ENCODE data around the gene HSPH1.
"Not testable (repeated sequence)": the region's sequence is repeated elsewhere in the genome, so short reads cannot be mapped to it uniquely, and the experiment has no call there.

Gene HSPH1

DNA sequence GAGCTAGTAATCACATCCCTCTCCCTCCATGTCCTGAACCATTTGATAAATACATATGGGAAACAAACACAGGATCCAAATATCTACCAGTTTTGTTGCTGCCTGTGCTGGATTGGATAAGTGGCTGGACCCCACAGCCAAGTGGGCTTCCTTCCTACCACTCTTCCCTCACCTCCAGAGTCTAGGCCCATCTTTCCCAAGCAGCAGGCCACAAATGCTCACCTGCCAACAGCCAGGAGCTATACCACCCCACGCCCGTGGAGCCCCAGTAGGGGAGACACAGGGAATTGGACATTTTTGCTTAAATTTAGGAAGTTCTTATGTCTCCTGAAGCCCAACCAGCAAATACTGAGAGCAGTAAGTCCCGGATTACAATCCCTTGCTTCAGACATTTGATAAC is 55.8 kb downstream of the HSPH1 start:
- in situ Hi-C loops (cut with MboI; ENCODE audit: low pct_unique_long_range_greater_than_20kb, low sequenced_read_pairs): no loop called here

DNA sequence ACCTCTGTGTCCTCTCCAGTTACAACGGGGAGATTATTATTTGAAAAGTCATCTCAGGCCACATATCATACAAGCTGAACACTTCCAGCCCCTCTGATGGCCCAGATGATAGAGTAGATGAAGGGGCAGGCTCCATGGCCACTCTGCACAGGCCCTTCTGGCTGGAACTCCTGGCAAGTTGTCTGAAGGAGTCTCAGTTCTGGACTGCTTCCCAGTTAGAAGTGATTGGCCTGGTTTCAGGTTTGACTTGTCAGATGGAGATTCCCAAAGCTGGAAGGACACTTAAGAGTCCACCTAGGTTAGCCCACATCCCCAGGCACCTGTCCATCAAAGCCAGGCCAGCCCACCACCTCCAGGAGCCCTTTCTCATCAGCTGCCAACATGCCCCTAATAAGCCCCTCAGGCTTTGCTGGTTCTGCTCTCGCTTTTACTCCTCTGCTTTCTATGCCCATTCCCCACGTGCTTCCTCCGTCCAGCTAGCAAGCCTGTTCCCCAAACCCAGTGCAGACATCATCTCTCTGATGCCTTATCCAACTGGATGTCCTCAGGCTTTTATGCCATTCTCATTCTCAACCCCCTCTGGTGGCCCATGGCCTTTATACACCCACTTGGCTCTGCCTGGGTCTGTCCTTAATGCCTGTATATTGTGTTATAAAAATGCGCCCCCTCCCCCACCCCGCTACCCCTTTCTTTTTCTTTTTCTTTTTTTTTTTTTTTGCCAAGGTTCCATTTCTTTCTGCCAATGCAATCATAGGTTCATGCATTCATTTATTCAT is 56.5 kb downstream of the HSPH1 start:
- DNase-seq: no peak
- in situ Hi-C loops (cut with MboI; ENCODE audit: low pct_unique_long_range_greater_than_20kb, low sequenced_read_pairs): no loop called here

More for the DNA sequence above, 55.8 kb downstream of the HSPH1 start:
- no peak for DNase-seq

DNA sequence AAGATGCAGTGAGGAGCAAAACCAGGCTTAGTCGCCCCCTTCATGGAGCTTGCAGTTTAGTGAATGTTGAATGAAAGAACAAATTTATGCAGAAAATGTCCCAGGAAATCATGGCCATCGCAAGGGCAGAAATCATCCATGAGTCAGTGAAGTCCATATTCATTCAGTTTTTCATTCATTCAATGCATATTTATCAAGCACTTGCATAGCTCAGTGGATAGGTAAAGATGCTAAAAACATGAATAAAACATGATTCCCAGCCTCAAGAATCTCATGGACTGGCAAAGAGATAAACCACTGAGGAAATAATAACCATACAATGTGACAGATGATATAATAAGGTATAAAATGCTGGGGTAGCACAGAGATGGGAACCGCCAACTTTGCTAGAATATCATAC is 58.8 kb downstream of the HSPH1 start:
- no peak for DNase-seq
- in situ Hi-C loops (cut with MboI; ENCODE audit: low pct_unique_long_range_greater_than_20kb, low sequenced_read_pairs): no loop called here

DNA sequence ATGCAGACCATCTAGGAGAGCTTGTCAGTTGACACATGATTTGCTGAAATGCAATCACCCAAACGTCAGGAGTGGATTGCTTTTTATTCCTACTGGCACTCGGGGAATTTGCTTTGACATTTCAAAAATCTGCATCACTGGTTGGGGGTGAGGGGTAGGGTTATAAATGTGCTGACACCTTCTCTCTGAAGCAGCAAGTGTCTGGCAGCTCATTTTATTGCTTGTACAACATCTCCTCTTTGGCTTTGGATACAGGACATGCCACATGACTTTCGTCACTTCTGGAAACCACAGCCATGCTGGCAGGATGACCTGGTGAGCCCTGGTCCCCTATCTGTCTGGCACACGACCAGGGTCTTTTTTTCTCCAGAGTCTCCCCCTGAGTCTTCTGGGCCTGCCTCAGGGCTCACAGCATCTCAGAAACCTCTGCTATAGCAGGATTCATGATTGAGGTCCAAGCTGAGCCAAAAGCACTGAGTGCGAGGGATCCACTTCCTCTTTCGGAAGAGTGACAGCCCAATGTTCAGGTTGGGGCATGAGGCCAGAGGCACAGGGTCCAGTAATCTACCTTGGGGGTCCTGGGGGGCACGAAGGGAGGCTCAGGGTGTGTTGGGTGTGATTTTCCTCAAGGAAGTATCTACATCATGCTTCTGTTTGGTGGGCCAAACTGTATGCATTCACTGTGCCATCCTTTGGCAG is 60.1 kb downstream of the HSPH1 start:
- in situ Hi-C loops (cut with MboI; ENCODE audit: low pct_unique_long_range_greater_than_20kb, low sequenced_read_pairs): no loop called here
- DNase-seq: no peak

DNA sequence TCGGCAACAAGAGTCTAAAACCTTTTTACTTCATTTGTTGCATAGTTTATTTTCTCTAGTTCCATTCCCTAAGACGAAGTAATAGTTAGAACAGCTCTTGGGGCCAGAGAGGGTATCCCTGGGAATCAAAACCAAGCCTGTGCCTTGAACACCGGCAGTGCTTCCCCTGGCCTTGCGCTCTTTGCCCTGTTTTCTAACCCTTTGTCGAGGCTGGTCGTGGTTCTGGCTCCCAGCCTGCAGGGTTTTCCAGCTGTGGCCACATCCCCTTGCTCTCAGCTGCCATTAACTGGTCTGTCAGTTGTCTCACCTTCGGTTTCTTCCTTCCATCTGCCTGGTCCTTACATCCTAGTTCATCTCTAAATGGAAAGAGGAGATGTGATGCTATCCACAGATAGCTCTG is 61.0 kb downstream of the HSPH1 start:
- in situ Hi-C loops (cut with MboI; ENCODE audit: low pct_unique_long_range_greater_than_20kb, low sequenced_read_pairs): no loop called here
- no peak for DNase-seq

DNA sequence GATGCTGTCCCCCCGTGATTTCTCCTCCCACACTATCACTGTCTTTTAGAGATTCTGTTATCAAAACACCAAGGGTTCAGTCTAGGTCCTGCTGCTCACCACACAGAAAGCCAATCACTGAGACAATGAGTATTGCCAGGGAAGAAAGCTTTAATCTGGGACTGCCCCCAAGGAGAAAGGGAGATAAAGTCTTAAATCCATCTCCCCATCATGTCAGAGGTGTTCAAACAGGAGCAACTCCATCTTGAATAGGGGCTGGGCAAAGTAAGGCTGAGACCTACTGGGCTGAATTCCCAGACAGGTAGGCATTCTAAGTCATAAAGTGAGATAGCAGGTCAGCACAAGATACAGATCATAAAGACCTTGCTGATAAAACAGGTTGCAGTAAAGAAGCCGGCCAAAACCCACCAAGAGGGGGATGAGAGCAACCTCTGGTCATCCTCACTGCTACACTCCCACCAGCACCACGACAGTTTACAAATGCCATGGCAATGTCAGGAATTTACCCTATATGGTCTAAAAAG is 63.7 kb downstream of the HSPH1 start:
- in situ Hi-C loops (cut with MboI; ENCODE audit: low pct_unique_long_range_greater_than_20kb, low sequenced_read_pairs); DNase-seq: not testable (repeated sequence)

DNA sequence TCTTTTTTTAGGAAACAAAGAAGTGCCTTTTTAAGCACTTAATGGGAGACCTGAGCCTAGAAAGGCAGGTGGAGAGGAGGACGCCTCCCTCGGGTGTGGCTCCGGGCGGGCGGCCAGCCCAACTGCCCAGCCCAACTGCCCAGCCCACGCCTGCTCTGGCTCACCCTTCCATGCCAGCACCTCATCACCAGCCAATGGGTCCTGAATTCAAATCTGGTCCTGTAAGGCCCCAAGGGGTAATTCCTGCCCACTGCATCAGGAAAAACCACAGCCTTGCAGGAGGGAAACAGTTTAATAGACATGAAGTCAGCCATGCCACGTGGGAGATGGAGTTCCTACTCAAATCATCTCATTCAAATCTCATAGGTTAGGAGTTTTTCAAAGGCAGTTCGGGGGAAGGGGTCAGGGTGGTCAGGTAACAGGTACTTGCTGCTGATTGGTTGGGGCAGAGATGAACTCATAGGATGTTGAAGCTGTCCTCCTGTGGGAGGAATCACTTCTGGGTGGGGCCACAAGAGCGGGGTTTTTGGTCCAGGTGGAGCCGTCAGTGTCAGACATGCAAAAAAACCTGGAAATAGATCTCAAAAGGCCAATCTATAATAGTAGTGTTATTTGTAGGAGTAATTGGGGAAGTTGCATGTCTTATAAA is 64.9 kb downstream of the HSPH1 start:
- in situ Hi-C loops (cut with MboI; ENCODE audit: low pct_unique_long_range_greater_than_20kb, low sequenced_read_pairs): no loop called here
- no peak for DNase-seq

DNA sequence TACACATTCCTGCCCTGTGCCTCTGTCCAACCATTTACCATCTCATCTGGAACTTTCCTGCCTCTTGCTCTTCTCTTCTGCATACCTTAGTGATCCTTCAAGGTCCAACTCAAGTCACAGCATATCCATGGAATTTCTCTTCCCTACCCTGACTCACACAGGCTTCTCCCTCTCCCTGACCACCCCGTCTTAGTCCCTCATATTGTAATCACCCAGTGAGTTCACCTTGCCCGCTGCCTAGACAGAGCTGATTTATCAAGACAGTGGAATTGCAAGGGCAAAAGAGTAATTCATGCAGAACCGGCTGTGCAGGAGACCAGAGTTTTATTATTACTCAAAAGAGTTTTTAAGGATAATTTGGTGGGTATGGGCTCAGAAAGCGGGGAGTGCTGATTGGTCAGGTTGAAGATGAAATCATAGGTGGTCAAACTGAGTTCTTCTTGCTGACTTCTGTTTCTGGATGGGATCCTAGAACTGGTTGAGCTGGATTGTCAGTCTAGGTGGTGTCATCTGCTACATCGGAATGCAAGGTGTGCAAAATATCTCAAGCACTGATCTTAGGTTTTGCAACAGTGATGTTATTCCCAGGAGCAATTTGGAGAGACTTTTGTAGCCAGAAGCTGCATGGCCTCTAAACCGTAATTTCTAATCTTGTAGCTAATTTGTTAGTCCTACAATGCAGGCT is 67.2 kb downstream of the HSPH1 start:
- in situ Hi-C loops (cut with MboI; ENCODE audit: low pct_unique_long_range_greater_than_20kb, low sequenced_read_pairs): no loop called here
- DNase-seq: no peak

DNA sequence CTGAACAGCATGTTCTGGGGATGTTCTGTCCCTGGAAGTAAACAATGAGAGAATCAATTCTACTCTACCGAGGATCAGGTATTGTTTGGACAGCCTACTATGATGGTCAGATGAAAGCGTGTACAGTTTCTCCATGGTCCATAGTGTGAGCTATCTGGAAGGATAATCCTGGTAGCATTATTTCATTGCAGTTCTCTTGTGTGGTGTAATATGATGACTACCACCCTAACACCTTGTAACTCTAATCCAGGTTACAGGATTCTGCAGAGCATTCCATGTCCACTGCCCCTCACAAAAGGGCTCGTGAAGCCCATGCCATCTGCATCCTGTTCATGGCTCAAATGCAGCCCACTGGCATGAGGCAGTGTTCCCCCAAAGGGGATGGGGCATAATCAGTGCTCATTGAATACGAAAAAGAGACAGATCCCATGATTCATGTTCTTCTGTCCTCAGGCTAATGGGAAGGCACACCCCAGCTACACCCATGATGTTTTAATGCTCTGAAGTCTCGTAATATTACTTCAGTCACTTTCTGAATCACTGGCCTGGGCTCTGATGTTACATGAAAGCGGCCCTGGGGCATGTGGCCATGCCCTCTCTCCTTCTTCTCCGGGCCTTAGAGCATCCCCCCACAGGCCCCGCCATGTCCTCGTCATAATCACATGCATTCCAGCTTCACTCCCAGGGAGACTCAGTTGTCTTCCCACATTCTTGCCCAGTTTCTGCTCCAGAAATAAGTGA is 68.4 kb downstream of the HSPH1 start:
- no peak for DNase-seq
- in situ Hi-C loops (cut with MboI; ENCODE audit: low pct_unique_long_range_greater_than_20kb, low sequenced_read_pairs): no loop called here

DNA sequence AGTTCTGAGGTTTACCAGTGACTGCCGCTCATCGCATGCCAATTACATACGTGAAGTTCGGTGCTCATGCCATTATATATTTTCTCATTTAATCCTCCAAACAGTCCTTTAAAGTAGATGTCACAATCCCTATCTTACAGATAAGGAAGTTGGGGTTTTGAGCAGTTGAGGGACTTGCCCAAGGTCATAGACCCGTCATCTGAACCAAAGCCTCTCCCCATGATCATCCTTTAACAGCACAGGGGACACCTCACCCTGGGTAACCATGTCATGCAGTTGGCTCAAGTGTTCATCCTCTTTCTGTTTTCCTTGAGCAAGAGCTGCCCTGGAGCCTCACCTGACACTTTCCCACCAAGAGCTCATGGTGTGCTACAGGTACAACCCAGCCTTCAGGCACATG is 69.1 kb downstream of the HSPH1 start:
- no peak for DNase-seq
- in situ Hi-C loops (cut with MboI; ENCODE audit: low pct_unique_long_range_greater_than_20kb, low sequenced_read_pairs): no loop called here

DNA sequence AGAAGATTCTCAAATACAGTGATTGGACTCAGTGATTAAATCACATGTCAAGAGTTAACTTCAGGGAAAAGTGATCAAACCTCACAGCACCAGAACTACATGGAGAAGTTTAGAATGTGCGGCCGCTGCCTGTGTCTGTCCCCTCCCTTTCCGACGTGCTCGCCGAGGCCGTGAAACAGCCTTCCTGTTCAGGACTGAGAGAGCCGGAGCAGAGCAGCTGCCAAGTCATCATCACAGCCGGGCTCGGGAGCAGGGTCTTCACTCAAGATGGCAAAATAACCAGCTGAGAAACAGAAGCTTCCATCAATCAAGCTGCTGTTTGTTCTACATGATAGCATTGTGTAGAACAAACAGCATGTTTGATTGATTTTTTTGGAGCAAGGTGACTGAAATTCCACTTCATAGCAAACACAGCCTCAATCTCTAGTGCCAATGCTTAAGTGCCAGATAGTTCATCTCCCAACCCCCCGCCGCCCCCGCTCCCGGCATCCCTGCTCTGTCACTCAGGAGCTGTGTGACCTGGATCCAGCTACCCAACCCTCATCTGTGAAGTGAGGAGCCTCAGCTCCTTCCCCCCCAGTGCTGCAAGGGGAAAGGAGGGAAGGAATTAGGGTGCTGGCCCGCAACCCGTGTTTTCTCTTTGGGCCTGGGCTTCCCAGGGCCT is 70.6 kb downstream of the HSPH1 start:
- in situ Hi-C loops (cut with MboI; ENCODE audit: low pct_unique_long_range_greater_than_20kb, low sequenced_read_pairs): no loop called here

DNA sequence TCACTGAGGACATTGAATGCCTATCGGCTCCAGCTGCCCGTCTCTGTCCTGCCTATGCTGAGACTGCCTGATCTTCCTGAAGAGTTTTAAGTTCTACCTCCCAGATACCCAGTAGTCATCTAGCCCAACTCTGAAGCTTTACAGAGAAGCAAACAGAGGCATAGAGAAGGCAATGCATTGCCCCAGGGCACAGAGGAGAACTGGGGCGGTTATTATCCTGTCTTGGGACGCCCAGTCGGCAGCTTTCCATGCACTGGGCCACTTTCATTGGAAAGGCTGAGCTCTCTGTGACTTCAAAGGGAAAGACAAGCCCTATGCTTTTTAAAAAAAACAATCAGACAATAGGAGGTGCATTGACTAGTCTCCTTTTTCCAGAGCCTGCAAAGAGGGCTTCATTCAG is 71.6 kb downstream of the HSPH1 start:
- DNase-seq: no peak
- in situ Hi-C loops (cut with MboI; ENCODE audit: low pct_unique_long_range_greater_than_20kb, low sequenced_read_pairs): no loop called here

More for the DNA sequence above, 70.6 kb downstream of the HSPH1 start:
- DNase-seq: peak; percentile 18

DNA sequence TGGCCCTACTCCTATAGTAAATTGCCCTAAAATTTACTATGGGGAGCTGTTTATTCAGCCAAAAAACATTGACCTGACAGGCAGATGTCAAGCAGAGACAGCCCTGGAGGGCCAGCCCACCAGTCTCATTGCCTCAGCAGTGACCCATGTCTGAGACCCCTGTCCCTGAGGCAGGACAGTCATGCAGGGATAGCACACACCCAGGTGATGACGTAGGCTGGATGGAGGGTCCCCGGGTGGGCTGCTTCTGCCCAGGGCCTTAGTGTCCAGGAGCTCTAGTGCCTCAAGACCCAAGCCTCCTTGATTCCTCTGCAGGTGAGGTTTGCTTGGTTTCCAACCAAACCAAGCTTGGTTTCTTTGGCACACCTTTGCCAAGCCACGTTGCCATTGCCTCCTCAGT is 72.1 kb downstream of the HSPH1 start:
- DNase-seq: no peak
- in situ Hi-C loops (cut with MboI; ENCODE audit: low pct_unique_long_range_greater_than_20kb, low sequenced_read_pairs): no loop called here

DNA sequence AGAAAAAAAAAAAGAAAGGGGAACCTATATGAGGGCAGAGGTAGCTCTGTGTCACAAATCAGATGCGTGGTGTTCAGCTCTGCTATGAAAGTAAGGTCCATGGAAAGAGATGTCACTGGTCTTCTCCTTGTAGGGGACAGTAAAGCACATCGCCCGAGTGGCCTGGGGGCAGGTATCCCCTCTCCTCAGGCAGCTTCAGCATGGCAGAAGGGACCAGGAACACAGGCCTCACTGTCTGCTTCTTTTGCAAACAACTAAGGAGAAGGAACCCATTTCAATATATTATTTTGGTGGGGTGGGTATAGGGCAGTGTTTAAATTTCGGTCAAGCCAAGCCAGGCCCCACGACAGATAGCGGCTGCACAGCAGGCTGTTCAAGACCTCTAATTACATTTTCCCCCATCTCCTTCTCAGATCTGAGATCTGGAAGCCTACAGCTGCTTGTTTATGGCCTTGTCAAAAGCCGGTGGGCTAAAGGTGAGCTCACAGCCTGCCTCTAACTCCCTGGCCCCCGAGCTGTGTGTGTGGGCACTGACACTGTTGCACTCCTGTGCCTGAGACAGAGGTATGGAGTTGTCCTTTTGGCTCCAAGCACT is 72.8 kb downstream of the HSPH1 start:
- no peak for DNase-seq
- in situ Hi-C loops (cut with MboI; ENCODE audit: low pct_unique_long_range_greater_than_20kb, low sequenced_read_pairs): no loop called here

Data from KBM-7 (cell line).